ENCODE measurements around the gene ZNF536.
"Not testable (repeated sequence)": the region's sequence is repeated elsewhere in the genome, so short reads cannot be mapped to it uniquely, and the experiment has no call there.

ZNF536 gene

GRCh38 chr19:30342901-30343300 lies 29.3 kb upstream of the ZNF536 start:
- TF ChIP-seq CTCF (IDR thresholded peaks at IDR 0.05) (no peak), ZFX (IDR thresholded peaks at IDR 0.05; ENCODE audit: borderline replicate concordance) (no peak)

GRCh38 chr19:30344446-30345425 lies 27.4 kb upstream of the ZNF536 start:
- no peak for TF ChIP-seq ZFX (IDR thresholded peaks at IDR 0.05; ENCODE audit: borderline replicate concordance)
- no peak for TF ChIP-seq CTCF (IDR thresholded peaks at IDR 0.05)
- H3K27ac ChIP-seq = no peak overlapping the region

More at GRCh38 chr19:30342901-30343300, 29.3 kb upstream of the ZNF536 start:
- H3K27ac ChIP-seq = no peak overlapping the region

GRCh38 chr19:30345686-30346085 lies 26.5 kb upstream of the ZNF536 start:
- TF ChIP-seq CTCF (IDR thresholded peaks at IDR 0.05) = no peak
- TF ChIP-seq ZFX (IDR thresholded peaks at IDR 0.05; ENCODE audit: borderline replicate concordance) = no peak

DNA sequence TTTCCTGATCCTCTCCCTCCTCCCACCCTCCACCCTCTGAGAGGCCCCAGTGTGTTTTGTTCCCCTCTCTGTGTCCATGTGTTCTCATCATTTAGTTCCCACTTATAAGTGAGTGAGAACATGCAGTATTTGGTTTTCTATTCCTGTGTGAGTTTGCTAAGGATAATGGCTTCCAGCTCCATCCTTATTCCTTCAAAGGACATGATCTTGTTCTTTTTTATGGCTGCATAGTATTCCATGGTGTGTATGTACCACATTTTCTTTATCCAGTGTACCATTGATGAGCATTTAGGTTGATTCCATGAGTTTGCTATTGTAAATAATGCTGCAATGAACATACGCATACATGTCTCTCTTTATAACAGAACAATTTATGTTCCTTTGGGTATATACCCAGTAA lies 25.7 kb upstream of the ZNF536 start:
- not testable (repeated sequence) for H3K27ac ChIP-seq

More at GRCh38 chr19:30345686-30346085, 26.5 kb upstream of the ZNF536 start:
- no peak overlapping the region for H3K27ac ChIP-seq

GRCh38 chr19:30349131-30349730 lies 23.0 kb upstream of the ZNF536 start:
- H3K27ac ChIP-seq = no peak overlapping the region
- TF ChIP-seq CTCF (IDR thresholded peaks at IDR 0.05) (no peak), ZFX (IDR thresholded peaks at IDR 0.05; ENCODE audit: borderline replicate concordance) (no peak)

GRCh38 chr19:30350692-30351663 lies 21.2 kb upstream of the ZNF536 start:
- TF ChIP-seq CTCF (IDR thresholded peaks at IDR 0.05) (no peak), ZFX (IDR thresholded peaks at IDR 0.05; ENCODE audit: borderline replicate concordance) (no peak)
- H3K27ac ChIP-seq = no peak overlapping the region

GRCh38 chr19:30351774-30352173 lies 20.4 kb upstream of the ZNF536 start:
- no peak overlapping the region for H3K27ac ChIP-seq
- TF ChIP-seq CTCF (IDR thresholded peaks at IDR 0.05) (no peak), ZFX (IDR thresholded peaks at IDR 0.05; ENCODE audit: borderline replicate concordance) (no peak)
